GM10847 (cell line): ENCODE measurements around the gene CIC.

Source experiments
- POLR2A ChIP-seq: IDR thresholded peaks from 2 replicates; pipeline ENCODE4 v1.6.1; 2011; ENCODE audit not compliant: insufficient read length; ENCODE audit errors: extremely low read depth

CIC gene

DNA sequence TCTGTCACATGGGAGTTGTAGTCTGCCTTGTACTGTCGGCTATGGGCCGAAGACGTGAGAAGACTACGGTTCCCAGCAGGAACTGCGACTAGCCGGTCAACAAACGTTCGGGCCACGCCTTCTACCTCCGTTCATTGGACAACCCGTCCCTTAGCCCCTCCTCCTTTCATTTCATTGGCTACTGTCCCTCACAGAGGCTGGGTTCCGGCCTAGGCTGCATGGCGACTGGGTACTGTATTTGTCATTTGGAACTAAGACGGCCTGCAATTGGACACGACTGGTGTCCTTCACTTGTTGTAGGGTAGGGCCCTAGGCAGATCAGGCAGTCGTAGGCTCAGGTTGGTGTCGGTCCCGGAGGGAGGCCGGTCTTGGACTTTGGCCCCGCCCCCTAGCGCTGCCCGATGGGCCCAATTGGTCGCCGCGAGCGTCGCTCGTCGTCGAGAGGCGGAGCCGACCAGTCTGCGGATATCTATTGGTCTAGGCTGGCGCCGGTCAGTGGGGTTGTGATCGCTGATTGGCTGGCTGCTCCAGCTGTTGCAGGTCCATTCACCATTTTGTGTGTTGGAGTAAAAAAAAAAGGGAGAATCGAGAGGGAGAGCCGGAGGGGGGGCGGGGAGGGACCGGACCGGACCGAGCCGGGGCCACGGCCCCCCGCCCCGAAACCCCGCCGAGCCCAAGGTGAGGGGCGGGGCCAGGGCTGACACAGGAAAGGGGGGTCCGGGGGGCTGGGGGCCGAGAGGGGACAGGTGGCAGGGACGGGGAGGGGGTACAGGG lies at the start of gene CIC:
Gene CIC (plus strand): TSS at position 549 of the 774 bp plus-strand sequence. CDS start 2,532 bp downstream, outside the sequence.
- no peak for TF ChIP-seq POLR2A

DNA sequence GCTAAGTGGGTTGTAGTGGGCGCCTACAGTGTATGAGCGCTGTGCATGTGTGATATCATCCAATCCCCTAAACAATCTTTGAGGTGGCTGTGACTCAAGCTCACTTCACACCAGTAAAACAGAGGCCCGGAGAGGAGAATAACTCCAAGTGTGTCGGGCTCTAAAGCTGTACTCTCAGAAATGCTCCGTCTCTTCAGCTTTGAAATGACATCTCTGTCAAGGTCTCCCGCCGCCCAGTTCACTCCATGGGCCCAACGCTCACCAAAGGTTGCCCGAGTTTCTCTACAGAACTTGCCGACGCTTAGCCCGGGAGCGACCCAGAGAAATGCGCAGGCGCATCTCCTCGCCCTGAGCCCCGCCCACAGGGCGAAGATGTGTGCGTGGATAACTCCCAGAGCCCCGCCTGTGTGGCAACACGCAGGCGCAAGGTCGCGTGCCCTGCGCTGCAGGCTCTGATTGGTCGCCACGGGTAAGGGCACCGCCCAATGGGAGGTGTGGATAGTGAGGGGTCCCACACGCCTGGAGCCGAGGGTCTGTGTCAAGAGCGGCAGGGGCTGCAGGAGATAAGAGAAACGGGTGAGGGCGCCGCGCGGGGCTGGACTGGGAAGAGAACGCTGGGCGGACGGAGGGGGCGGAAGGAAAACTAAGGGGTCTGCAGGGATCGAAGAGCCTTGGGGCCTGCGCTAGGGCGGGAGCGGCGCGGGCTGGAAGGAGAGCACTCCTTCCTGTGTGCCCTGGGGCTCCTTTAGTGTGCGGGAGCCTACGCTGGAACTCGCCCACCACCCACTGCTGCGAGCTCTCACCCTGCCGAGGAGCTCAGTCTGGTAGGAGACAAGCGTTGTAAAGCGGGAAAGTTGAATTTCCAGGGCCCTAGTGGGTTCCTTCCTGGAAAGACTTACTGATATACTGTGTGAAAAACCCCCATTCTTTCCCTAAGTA lies 49.0 kb upstream of the CIC start, which contains the start of gene ZNF526:
Gene ZNF526 (plus strand): TSS at position 501 of the 939 bp plus-strand sequence. CDS start 4,092 bp downstream, outside the sequence.
- peak; percentile 83 for TF ChIP-seq POLR2A

DNA sequence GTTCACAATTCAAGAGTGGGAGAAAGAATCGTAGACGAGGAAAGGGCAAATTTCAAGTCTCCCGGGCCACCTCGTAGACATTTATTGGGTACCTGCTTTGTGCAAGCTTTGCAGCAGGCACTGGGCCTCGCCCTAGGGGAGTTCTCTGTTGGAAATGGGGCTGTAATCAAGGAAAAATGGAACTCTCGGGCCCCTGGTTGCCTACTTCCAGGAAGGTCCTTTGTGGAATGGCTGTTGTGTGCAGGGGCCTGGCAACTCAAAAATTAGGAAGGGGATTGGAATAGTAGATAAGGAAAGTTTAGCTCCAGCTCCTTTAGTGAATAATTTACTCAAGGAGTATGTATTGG lies 48.3 kb upstream of the CIC start:
- TF ChIP-seq POLR2A = no peak

DNA sequence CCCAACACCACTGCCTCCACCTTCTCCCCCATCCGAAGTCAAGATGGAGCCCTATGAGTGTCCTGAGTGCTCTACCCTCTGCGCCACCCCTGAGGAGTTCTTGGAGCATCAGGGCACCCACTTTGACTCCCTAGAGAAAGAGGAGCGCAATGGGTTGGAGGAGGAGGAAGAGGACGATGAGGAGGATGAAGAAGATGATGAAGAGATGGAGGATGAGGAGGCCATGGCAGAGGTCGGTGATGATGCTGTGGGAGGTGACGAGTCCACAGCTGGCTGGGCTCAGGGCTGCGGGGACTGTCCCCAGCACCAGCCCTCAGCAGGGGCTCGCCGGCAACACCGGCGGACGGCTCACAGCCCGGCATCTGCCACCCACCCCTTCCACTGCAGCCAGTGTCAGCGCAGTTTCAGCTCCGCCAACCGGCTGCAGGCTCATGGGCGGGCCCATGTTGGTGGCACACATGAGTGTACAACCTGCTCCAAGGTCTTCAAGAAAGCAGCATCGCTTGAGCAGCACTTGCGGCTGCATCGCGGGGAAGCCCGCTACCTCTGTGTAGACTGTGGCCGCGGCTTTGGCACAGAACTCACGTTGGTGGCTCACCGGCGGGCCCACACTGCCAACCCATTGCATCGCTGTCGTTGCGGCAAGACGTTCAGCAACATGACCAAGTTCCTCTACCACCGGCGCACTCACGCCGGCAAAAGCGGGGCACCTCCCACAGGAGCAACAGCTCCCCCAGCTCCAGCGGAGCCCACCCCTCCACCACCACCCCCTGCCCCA lies 43.9 kb upstream of the CIC start:
- TF ChIP-seq POLR2A = no peak

DNA sequence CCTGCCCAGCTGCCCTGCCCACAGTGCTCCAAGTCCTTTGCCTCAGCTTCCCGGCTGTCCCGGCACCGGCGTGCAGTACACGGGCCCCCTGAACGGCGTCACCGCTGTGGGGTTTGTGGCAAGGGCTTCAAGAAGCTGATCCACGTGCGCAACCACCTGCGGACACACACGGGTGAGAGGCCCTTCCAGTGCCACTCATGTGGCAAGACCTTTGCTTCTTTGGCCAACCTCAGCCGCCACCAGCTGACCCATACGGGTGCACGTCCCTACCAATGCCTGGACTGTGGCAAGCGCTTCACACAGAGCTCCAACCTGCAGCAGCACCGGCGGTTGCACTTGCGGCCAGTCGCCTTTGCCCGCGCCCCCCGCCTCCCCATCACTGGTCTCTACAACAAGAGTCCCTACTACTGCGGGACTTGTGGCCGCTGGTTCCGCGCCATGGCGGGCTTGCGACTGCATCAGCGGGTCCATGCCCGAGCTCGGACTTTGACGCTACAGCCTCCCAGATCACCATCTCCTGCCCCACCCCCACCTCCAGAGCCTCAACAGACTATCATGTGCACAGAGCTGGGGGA lies 43.2 kb upstream of the CIC start:
- TF ChIP-seq POLR2A = no peak

DNA sequence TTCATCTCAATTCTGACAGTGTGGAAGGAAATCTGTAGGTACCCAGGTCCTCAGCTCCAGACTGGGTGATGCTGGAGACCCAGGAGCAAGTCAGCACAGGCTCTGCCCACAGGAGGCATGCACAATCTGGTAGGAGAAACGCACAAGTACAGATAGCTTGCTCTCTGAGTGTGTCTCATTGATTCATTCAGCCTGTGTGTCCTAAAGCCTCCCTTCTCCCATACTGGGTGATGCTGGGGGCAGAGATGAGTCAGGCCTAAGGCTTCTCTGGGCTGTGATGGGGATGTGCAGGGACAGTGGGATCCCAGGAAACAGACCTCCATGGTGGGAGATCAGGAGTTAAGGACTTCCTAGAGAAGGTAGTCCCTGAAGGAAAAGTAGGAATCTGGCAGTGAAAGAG lies 42.2 kb upstream of the CIC start:
- no peak for TF ChIP-seq POLR2A

DNA sequence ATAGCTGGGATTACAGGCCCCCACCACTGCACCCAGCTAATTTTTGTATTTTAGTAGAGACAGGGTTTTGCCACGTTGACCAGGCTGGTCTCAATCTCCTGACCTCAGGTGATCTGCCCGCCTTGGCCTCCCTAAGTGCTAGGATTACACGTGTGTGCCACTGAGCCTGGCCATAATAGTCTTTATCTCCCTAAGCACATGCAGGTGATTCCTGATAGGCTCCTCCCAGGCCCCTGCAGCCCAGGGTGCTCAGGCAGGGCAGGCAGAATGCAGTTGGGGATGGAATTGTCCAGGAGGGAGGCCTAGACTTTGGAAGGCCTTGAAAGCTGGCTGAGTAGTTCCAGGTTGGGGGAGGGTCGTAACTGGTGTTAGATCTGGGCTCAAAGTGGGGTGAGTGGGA lies 40.4 kb upstream of the CIC start:
- TF ChIP-seq POLR2A = no peak

DNA sequence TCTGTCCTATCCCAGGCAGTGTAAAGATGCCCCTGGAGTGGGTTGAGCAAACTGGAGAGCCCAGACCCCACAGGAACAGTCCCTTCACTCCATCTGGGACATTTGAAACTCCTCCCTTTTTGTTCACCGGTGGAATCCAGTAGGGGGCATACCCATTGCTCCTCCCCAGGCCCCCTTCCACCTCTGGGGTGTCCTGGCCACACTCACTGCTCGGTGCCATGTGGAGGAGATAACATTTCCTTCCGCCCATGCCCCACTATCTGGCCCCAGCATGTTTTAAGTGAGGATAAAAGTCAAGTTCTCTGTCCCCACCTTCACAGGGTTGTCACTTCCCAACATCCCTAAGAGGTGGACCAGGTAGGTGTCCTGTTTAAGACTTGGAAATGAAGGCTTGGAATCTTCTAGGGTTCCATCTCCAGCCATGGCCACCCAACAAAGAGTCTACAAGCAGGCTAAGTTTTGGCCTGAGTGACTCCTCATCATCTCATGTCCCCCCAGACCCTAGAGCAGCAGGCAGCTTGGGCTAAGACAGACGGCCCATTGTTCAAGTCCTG lies 39.7 kb upstream of the CIC start:
- no peak for TF ChIP-seq POLR2A

DNA sequence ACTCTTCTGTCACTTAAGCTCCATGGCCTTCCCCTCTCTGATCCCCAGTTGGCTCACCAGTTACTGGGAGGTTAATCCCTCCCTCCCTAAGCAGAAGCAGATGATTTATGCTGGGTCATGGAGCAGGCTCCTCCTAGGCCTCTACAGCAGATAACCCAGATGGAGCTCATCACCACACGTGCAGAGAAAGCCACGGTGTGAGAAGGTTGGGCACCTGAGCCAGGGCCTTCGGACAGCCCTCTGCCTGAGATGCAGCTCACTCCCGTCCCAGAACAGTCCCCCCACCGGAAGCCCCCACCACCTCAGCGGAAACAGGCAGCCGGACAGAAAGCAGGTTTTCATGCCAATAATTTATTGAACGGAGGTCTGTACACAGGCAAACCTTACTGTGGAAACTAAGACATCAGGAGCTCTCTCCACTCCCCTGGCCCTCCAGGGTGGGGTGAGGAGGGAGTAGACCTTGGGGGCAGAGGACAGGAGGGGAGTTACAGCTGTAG lies 39.1 kb upstream of the CIC start:
- no peak for TF ChIP-seq POLR2A

DNA sequence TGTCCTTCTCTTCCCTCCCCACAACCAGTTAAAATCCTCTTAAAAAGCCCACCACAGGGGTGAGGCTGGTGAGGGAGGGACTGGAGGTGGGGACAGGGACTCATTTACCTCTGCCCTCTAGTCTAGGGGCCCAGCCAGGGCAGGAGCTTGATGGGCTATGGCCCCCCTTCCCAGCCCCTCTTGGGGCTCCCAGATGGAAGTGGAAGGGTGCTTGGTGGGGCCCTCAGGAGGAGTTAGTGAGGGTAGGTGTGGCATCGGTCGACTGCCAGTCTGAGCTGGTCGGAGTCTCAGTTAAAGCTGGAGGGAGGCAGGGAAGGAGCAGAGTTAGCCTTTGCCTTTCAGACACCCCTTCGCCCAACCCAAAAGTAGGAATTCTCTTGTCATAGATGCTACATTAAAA lies 38.5 kb upstream of the CIC start:
- TF ChIP-seq POLR2A = no peak

DNA sequence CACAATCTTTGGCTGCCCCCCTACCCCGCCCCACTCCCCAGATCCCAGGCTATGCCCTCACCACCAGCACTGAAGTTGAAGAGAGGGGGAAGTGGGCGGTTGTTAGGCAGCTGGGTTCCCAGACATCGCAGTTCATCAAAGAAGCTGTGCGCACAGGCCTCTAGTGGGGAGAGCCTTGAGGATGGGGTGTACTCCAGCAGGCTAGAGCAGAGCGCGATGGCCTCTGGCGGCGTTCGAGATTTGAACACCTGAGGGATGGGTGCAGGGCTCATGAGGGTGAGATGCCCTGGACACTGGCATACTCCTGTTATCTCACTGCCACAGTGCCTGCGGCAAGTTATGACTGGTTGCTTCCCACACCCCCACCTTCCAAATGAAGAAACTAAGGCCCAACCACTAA lies 36.6 kb upstream of the CIC start:
- no peak for TF ChIP-seq POLR2A

DNA sequence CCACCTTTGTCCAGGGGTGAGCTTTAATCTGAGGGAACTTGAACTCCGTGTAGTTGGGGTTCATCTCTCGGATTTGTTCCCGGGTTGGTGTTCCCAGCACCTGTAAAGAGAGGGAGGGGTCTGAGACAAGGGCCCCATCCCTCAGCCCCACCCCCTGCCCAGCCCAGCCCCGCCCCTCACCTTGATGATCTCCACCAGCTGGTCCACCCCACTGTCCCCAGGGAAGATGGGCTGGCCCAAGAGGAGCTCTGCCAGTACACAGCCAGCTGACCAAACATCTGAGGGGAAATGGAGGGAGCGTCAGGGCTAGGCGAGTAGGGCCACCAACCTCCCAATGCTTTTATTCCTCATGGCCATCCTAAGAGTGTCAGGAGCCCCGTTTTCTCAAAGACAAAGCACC lies 35.9 kb upstream of the CIC start:
- TF ChIP-seq POLR2A = no peak

DNA sequence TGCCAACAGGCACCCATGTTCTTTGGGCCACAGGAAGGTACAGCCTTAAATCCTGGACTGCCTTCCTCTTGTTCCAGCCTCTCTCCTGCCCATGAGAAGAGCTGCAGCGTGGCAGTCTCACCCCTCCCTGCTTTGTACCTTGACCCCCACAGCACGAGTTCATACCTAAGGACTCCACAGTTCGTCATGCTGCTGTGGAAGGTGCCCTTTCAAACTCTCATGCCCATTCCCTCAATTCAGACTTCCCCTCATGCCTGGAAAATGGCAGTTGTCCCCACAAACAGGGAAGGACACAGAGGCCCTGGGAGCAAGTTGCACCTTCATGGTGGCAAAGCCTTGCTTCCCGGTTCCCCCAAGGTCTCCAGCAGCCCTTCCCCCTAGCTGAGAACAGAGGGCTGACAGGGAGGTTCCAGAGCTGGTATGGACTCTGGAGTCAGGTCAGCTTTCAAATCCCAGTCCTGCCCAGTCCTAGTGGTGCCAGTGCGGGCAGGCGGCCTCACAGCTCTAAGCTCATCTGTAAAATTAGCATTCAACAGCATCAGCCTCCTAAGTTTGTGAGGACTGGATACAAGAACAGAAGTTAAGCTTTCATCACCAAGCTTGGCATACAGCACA lies 35.3 kb upstream of the CIC start:
- no peak for TF ChIP-seq POLR2A

DNA sequence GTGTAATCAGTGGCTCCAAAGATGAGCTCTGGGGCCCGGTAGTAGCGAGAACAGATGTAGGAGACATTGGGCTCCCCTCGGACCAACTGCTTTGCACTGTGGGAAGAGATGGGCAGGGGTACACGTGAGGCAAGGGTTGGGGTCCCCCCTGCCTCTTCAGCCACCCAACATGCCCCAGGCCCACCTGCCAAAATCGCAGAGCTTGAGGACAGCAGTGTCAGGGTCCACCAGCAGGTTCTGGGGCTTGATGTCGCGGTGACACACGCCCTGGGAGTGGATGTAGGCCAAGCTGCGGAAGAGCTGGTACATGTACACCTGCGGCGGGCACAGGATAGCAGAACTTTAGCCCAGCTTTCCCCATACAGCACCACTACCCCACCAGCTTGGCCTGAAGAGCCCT lies 34.7 kb upstream of the CIC start:
- no peak for TF ChIP-seq POLR2A
